SK-N-SH (cell line): ENCODE results near the gene SCG2. TPM values are rescaled to one million over a fixed set of nuclear protein-coding genes. Genes with fewer than 3 reads are reported as not detected.

Experiments
- CTCF ChIA-PET: fragments of 300-600, 350-600 bp; formaldehyde crosslinking; extraction: SDS; loops from one replicate; lab custom pipeline; 2021; lab: Yijun Ruan, JAX
- POLR2A ChIA-PET: fragments of 350-600 bp; sonication (Branson Sonifier 250); formaldehyde crosslinking; extraction: SDS; loops from one replicate; lab custom pipeline; 2020; ENCODE audit warnings: antibody characterized with exemption, inconsistent platforms; lab: Yijun Ruan, JAX
- DNase-seq: peaks from one replicate; pipeline ENCODE4 v3.0.0; 2012
- H2AFZ ChIP-seq: fragments of 200-600 bp; sonication (generic); 2 replicates; pipeline ENCODE4 v1.8.1; 2016; ENCODE audit warnings: antibody characterized with exemption, mild to moderate bottlenecking, low read depth
- H3F3A ChIP-seq: fragments of 200-600 bp; sonication (generic); replicated peaks from 2 replicates; pipeline ENCODE3; 2016; ENCODE audit warnings: antibody characterized with exemption, mild to moderate bottlenecking; ENCODE audit not compliant: insufficient read depth
- H3K27ac ChIP-seq, 2 experiments: fragments of 200-500 bp in 1 of 2; fragments of 200-600 bp in 1 of 2; sonication (Bioruptor generic) in 1 of 2; sonication (generic), shearing (Covaris generic) in 1 of 2; 2 replicates each; pipeline versions ENCODE4 v1.5.1 to v1.6.1; 2014 to 2016; ENCODE audit warnings: low read depth in 2 of 2, inconsistent platforms in 1 of 2, low read length in 1 of 2, mild to moderate bottlenecking in 1 of 2, mixed read lengths in 1 of 2
- H3K27me3 ChIP-seq: fragments of 200-600 bp; sonication (generic), shearing (Covaris generic); 2 replicates; pipeline ENCODE4 v1.6.1; 2016; ENCODE audit warnings: mixed run types; ENCODE audit not compliant: insufficient read depth
- H3K36me3 ChIP-seq, 2 experiments: fragments of 200-500 bp in 1 of 2; fragments of 200-600 bp in 1 of 2; sonication (Bioruptor generic) in 1 of 2; sonication (generic) in 1 of 2; replicated peaks in 1 of 2; 2 replicates each; pipeline versions ENCODE3 to v1.5.1; 2014 to 2016; ENCODE audit warnings: low read length in 1 of 2, mild to moderate bottlenecking in 1 of 2; ENCODE audit not compliant: insufficient read depth in 2 of 2, control insufficient read depth in 1 of 2
- H3K4me1 ChIP-seq, 2 experiments: fragments of 200-500 bp in 1 of 2; fragments of 200-600 bp in 1 of 2; sonication (Bioruptor generic) in 1 of 2; sonication (generic), shearing (Covaris generic) in 1 of 2; 2 replicates each; pipeline versions ENCODE4 v1.5.1 to v1.6.1; 2014 to 2016; ENCODE audit warnings: low read depth in 1 of 2, low read length in 1 of 2, mixed run types in 1 of 2; ENCODE audit not compliant: insufficient read depth in 2 of 2, control insufficient read depth in 1 of 2
- H3K4me2 ChIP-seq: fragments of 200-600 bp; sonication (generic), shearing (Covaris generic); 2 replicates; pipeline ENCODE4 v1.6.1; 2017; ENCODE audit warnings: mixed run types
- H3K4me3 ChIP-seq, 2 experiments: fragments of 200-500 bp in 1 of 2; fragments of 200-600 bp in 1 of 2; sonication (Bioruptor generic) in 1 of 2; sonication (generic), shearing (Covaris generic) in 1 of 2; 2 replicates each; pipeline versions ENCODE4 v1.5.1 to v1.8.1; 2014 to 2016; ENCODE audit warnings: low read depth in 2 of 2, inconsistent platforms in 1 of 2, low read length in 1 of 2, mild to moderate bottlenecking in 1 of 2, mixed read lengths in 1 of 2, moderate library complexity in 1 of 2
- H3K79me2 ChIP-seq: fragments of 200-600 bp; sonication (generic); 2 replicates; pipeline ENCODE4 v1.8.1; 2017; ENCODE audit warnings: mild to moderate bottlenecking; ENCODE audit not compliant: insufficient read depth
- H3K9ac ChIP-seq: fragments of 200-600 bp; sonication (generic); 2 replicates; pipeline ENCODE4 v1.6.1; 2017; ENCODE audit warnings: mixed run types
- H3K9me2 ChIP-seq: fragments of 200-600 bp; sonication (generic); 2 replicates; pipeline ENCODE4 v1.6.1; 2017; ENCODE audit warnings: mixed run types
- H3K9me3 ChIP-seq: fragments of 200-600 bp; sonication (generic); 2 replicates; pipeline ENCODE4 v1.6.1; 2017; ENCODE audit warnings: mixed run types, mild to moderate bottlenecking, moderate library complexity
- H4K20me1 ChIP-seq: fragments of 200-600 bp; sonication (generic); 2 replicates; pipeline ENCODE4 v1.6.1; 2017; ENCODE audit warnings: mild to moderate bottlenecking, mixed run types; ENCODE audit not compliant: insufficient read depth
- CHD2 ChIP-seq: fragments of 150-350 bp; IDR thresholded peaks from 2 replicates; pipeline ENCODE4 v1.6.1; 2018; ENCODE audit warnings: low read length; ENCODE audit not compliant: partially characterized antibody
- CTCF ChIP-seq: fragments of 200-600 bp; sonication (generic); IDR thresholded peaks from 2 replicates; pipeline ENCODE4 v1.6.1; 2017; ENCODE audit warnings: antibody characterized with exemption, mild to moderate bottlenecking, moderate library complexity
- ELF1 ChIP-seq: IDR thresholded peaks from 2 replicates; pipeline ENCODE4 v1.4.0; 2012
- FOSL2 ChIP-seq: IDR thresholded peaks from 2 replicates; pipeline ENCODE4 v1.4.0; 2012; ENCODE audit warnings: low read depth, mild to moderate bottlenecking, moderate library complexity, borderline replicate concordance
- FOXJ3 ChIP-seq: sonication (generic); formaldehyde crosslinking; IDR thresholded peaks from 2 replicates; pipeline ENCODE4 v1.5.1; 2020; ENCODE audit warnings: mild to moderate bottlenecking, missing genetic modification reagents
- FOXM1 ChIP-seq: IDR thresholded peaks from 2 replicates; pipeline ENCODE4 v1.4.0; 2012; ENCODE audit warnings: low read depth, mild to moderate bottlenecking
- GATA2 ChIP-seq: sonication (generic); formaldehyde crosslinking; IDR thresholded peaks from 2 replicates; pipeline ENCODE4 v1.5.0; 2020; ENCODE audit warnings: mild to moderate bottlenecking, missing genetic modification reagents
- IRF3 ChIP-seq: fragments of 150-350 bp; IDR thresholded peaks from 2 replicates; pipeline ENCODE4 v1.6.1; 2016; ENCODE audit warnings: mild to moderate bottlenecking, low read depth, low read length
- JUND ChIP-seq: IDR thresholded peaks from 2 replicates; pipeline ENCODE4 v1.4.0; 2012
- MEF2A ChIP-seq: IDR thresholded peaks from 2 replicates; pipeline ENCODE4 v1.4.0; 2012; ENCODE audit warnings: low read depth, borderline replicate concordance
- MXI1 ChIP-seq: IDR thresholded peaks from 2 replicates; pipeline ENCODE4 v1.6.1; 2012; ENCODE audit warnings: mild to moderate bottlenecking, low read depth, low read length, improper control_type of control experiment
- NRF1 ChIP-seq: IDR thresholded peaks from 2 replicates; pipeline ENCODE4 v1.6.1; 2012; ENCODE audit warnings: low read depth, mild to moderate bottlenecking, low read length
- PBX3 ChIP-seq: IDR thresholded peaks from 2 replicates; pipeline ENCODE4; 2012
- POLR2AphosphoS5 ChIP-seq: IDR thresholded peaks from 2 replicates; pipeline ENCODE4 v1.6.1; 2012; ENCODE audit warnings: low read depth, low read length
- RAD21 ChIP-seq: IDR thresholded peaks from 2 replicates; pipeline ENCODE4 v1.6.1; 2012; ENCODE audit warnings: mild to moderate bottlenecking, low read length
- RCOR1 ChIP-seq: fragments of 150-350 bp; IDR thresholded peaks from 2 replicates; pipeline ENCODE4 v1.6.1; 2017; ENCODE audit warnings: antibody characterized with exemption, low read length
- RXRA ChIP-seq: IDR thresholded peaks from 2 replicates; pipeline ENCODE4 v1.4.0; 2012; ENCODE audit warnings: low read depth, mild to moderate bottlenecking, borderline replicate concordance
- USF1 ChIP-seq: IDR thresholded peaks from 2 replicates; pipeline ENCODE4 v1.4.0; 2012; ENCODE audit warnings: low read depth, borderline replicate concordance
- YY1 ChIP-seq: IDR thresholded peaks from 2 replicates; pipeline ENCODE4 v1.4.0; 2012; ENCODE audit warnings: low read depth, mild to moderate bottlenecking
- WGBS: methylation state at CpG from one replicate; pipeline ENCODE4 v1.1.6; 2017; ENCODE audit warnings: low lambda C conversion rate; 5-methylcytosine and 5-hydroxymethylcytosine counted together
- polyA plus RNA-seq, 3 experiments: library from polyadenylated mRNA; depleted of rRNA; stranded (reverse); fragments of >200 nt; gene quantifications; 2 replicates each; pipeline ENCODE4 v1.2.3, GENCODE V29; 2012

The SCG2 gene
- polyA plus RNA-seq, 1 of the 3 experiments (the other 2 are of a cell fraction): 373 TPM

GRCh38 chr2:223601932-223602666 lies at the start of gene SCG2 (continued):
- peak; percentile 60 for TF ChIP-seq CTCF
- peak; percentile 83 for TF ChIP-seq MXI1
- TF ChIP-seq MEF2A: no peak
- 0 out of 2 replicates have a peak, but pooled peaks have one; percentile 24 for TF ChIP-seq NRF1
- TF ChIP-seq USF1: no peak
- peak; percentile 91 for TF ChIP-seq POLR2AphosphoS5
- TF ChIP-seq RCOR1: no peak; the same call in 1 of the 2 replicates
- TF ChIP-seq RXRA: no peak
- peak; percentile 34; the same call in 1 of the 2 replicates for TF ChIP-seq JUND
- peak; percentile 65 for TF ChIP-seq RAD21
- no peak for TF ChIP-seq ELF1
- TF ChIP-seq CHD2: no peak
- no peak for TF ChIP-seq FOXM1

- WGBS: 85% methylated on average over 8 of the region's 8 CpGs
- Histone ChIP-seq H3F3A (no peaks in the 10 kb centered on the region), H3K4me2 (no peak overlapping the region), H3K4me1 (peaks cover 0 to 6% of the 10 kb centered on the region in 2 experiments; a peak in 1 of 4 replicates), H3K4me3 (no peak overlapping the region), H3K9ac (no peak overlapping the region), H2AFZ (no peak overlapping the region), H3K36me3 (no peaks in the 10 kb centered on the region), H3K27me3 (no peaks in the 10 kb centered on the region), H3K9me3 (no peaks in the 10 kb centered on the region), H3K9me2 (no peaks in the 10 kb centered on the region), H4K20me1 (no peaks in the 10 kb centered on the region), H3K79me2 (no peaks in the 10 kb centered on the region), H3K27ac (no peak overlapping the region)
- TF ChIP-seq MXI1 (no peak), CHD2 (no peak), FOSL2 (no peak), IRF3 (no peak), PBX3 (no peak), RAD21 (no peak), FOXJ3 (CRISPR knock-in tag) (no peak), GATA2 (CRISPR knock-in tag) (no peak), JUND (no peak), NRF1 (no peak), YY1 (no peak)
- ChIA-PET CTCF (no interaction called here), POLR2A (no interaction called here)
- no peak for DNase-seq
Observed at GRCh38 chr2:223649554-223650533, 47.7 kb upstream of the SCG2 start.
